ENCODE results near the gene ACSF3.

DNA sequence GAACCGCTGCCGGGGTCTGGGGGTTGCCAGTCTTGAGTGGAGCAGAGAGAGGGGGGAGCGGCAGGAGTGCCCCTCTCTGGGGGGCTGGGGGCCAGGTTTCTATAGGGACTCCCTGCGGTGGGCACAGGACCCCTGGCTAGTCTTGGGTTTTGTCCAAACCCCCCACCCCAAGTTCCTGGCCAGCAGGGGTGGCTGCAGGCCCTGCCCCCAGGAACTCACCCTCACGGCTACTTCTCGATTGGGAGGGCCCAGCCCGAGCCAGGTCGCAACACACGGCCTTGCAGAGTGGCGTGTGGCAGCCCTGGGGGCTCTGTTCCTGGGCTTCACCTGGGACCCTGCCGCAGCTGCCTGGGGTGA, 78.5 kb downstream of the ACSF3 start:
- no peak for TF ChIP-seq CREB5 (CRISPR knock-in tag; IDR thresholded peaks at IDR 0.05; ENCODE audit: low read depth)
- no peak for TF ChIP-seq ZFP30 (CRISPR knock-in tag; IDR thresholded peaks at IDR 0.05)
- TF ChIP-seq TCF4 (CRISPR knock-in tag; IDR thresholded peaks at IDR 0.05; ENCODE audit: borderline replicate concordance): no peak
- no peak for TF ChIP-seq ARNTL (CRISPR knock-in tag; IDR thresholded peaks at IDR 0.05; ENCODE audit: borderline replicate concordance, low read depth)
- no peak for TF ChIP-seq ZNF8 (CRISPR knock-in tag; IDR thresholded peaks at IDR 0.05)
- TF ChIP-seq, protein P1, sequence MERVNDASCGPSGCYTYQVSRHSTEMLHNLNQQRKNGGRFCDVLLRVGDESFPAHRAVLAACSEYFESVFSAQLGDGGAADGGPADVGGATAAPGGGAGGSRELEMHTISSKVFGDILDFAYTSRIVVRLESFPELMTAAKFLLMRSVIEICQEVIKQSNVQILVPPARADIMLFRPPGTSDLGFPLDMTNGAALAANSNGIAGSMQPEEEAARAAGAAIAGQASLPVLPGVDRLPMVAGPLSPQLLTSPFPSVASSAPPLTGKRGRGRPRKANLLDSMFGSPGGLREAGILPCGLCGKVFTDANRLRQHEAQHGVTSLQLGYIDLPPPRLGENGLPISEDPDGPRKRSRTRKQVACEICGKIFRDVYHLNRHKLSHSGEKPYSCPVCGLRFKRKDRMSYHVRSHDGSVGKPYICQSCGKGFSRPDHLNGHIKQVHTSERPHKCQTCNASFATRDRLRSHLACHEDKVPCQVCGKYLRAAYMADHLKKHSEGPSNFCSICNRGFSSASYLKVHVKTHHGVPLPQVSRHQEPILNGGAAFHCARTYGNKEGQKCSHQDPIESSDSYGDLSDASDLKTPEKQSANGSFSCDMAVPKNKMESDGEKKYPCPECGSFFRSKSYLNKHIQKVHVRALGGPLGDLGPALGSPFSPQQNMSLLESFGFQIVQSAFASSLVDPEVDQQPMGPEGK (CRISPR knock-in tag; IDR thresholded peaks at IDR 0.05; ENCODE audit: borderline replicate concordance): no peak

All from SK-N-SH treated with all-trans-retinoic acid at 6 μM for 48 hours (cell line).